BE2C (cell line): ENCODE results near the gene TST.

Experiments
- DNase-seq: peaks from one replicate; pipeline ENCODE4 v3.0.0-alpha.2; 2020
- H3K27me3 ChIP-seq: fragments of 250-450 bp; sonication (Bioruptor Pico); 2 replicates; pipeline ENCODE4 v1.5.1; 2020; ENCODE audit warnings: mild to moderate bottlenecking
- H3K36me3 ChIP-seq: fragments of 250-450 bp; sonication (Bioruptor Pico); 2 replicates; pipeline ENCODE4 v1.5.1; 2020; ENCODE audit warnings: mild to moderate bottlenecking
- H3K4me1 ChIP-seq: fragments of 250-450 bp; sonication (Bioruptor Pico); 2 replicates; pipeline ENCODE4 v1.5.1; 2020
- H3K4me3 ChIP-seq: 2 replicates; pipeline ENCODE4 v1.5.1; 2011; ENCODE audit warnings: low read depth, low read length
- H3K9me3 ChIP-seq: fragments of 250-450 bp; sonication (Bioruptor Pico); 2 replicates; pipeline ENCODE4 v1.5.1; 2020
- CTCF ChIP-seq: IDR thresholded peaks from 2 replicates; pipeline ENCODE4 v1.5.1; 2012; ENCODE audit warnings: mild to moderate bottlenecking, low read depth, low read length

Gene TST

GRCh38 chr22:37023743-37024338, 4.6 kb upstream of the TST start:
- Histone ChIP-seq H3K36me3 (peaks cover 54% of the 10 kb centered on the region), H3K27me3 (no peaks in the 10 kb centered on the region), H3K4me3 (no peak overlapping the region), H3K9me3 (no peaks in the 10 kb centered on the region), H3K4me1 (no peaks in the 10 kb centered on the region)
- TF ChIP-seq CTCF = no peak
- DNase-seq = no peak

GRCh38 chr22:37022483-37023337, 3.5 kb upstream of the TST start:
- no peaks in the 10 kb centered on the region for H3K27me3 ChIP-seq

GRCh38 chr22:37021710-37022482, 2.6 kb upstream of the TST start:
- DNase-seq = peak; percentile 54
- H3K9me3 ChIP-seq = no peaks in the 10 kb centered on the region
- H3K4me1 ChIP-seq = peaks cover 6% of the 10 kb centered on the region
- peaks cover 50% of the 10 kb centered on the region for H3K36me3 ChIP-seq
- H3K4me3 ChIP-seq = no peak overlapping the region
- no peaks in the 10 kb centered on the region for H3K27me3 ChIP-seq
- TF ChIP-seq CTCF = peak; percentile 77

More at GRCh38 chr22:37022483-37023337, 3.5 kb upstream of the TST start:
- DNase-seq = no peak
- peaks cover 6% of the 10 kb centered on the region for H3K4me1 ChIP-seq
- no peak overlapping the region for H3K4me3 ChIP-seq
- TF ChIP-seq CTCF = no peak
- peaks cover 54% of the 10 kb centered on the region for H3K36me3 ChIP-seq
- no peaks in the 10 kb centered on the region for H3K9me3 ChIP-seq

GRCh38 chr22:37021041-37021440, 1.8 kb upstream of the TST start:
- no peak overlapping the region for H3K4me3 ChIP-seq
- peaks cover 6% of the 10 kb centered on the region for H3K4me1 ChIP-seq
- H3K36me3 ChIP-seq = peaks cover 44% of the 10 kb centered on the region
- H3K9me3 ChIP-seq = no peaks in the 10 kb centered on the region
- no peak for TF ChIP-seq CTCF
- H3K27me3 ChIP-seq = no peaks in the 10 kb centered on the region
- no peak for DNase-seq

- Histone ChIP-seq H3K4me3 (peak overlapping the region; percentile 73), H3K9me3 (no peaks in the 10 kb centered on the region), H3K36me3 (peaks cover 35% of the 10 kb centered on the region), H3K27me3 (no peaks in the 10 kb centered on the region), H3K4me1 (peaks cover 6% of the 10 kb centered on the region)
- peak; percentile 32 for DNase-seq
- no peak for TF ChIP-seq CTCF
Observed at GRCh38 chr22:37020192-37020479, 889 bp upstream of the TST start.
